Stimulated activated CD4-positive, alpha-beta T cell treated with anti-CD3 and anti-CD28 coated beads, Interleukin-4, amount 100 ng/mL, for 1 hour (primary cell): ENCODE measurements around the gene STIM2.

Experiments used
- DNase-seq: peaks from one replicate; pipeline ENCODE4 v3.0.0-alpha.2; 2020

Gene STIM2

GRCh38 chr4:26837993-26838842, 22.4 kb upstream of the STIM2 start:
- DNase-seq = no peak

GRCh38 chr4:26839016-26839415, 21.6 kb upstream of the STIM2 start:
- no peak for DNase-seq

- no peak for DNase-seq
Observed at GRCh38 chr4:26839534-26839951, 21.1 kb upstream of the STIM2 start.

GRCh38 chr4:26840786-26841185, 19.9 kb upstream of the STIM2 start:
- no peak for DNase-seq

- no peak for DNase-seq
Observed at GRCh38 chr4:26842911-26843310, 17.7 kb upstream of the STIM2 start.

GRCh38 chr4:26850528-26850927, 10.1 kb upstream of the STIM2 start:
- no peak for DNase-seq

GRCh38 chr4:26851129-26851528, 9.5 kb upstream of the STIM2 start:
- no peak for DNase-seq

- DNase-seq = no peak
Observed at GRCh38 chr4:26854701-26855100, 5.9 kb upstream of the STIM2 start.

- DNase-seq = no peak
Observed at GRCh38 chr4:26856906-26857277, 3.7 kb upstream of the STIM2 start.

GRCh38 chr4:26857278-26858034, 3.2 kb upstream of the STIM2 start:
- peak; percentile 93 for DNase-seq

- no peak for DNase-seq
Observed at GRCh38 chr4:26858035-26858918, 2.4 kb upstream of the STIM2 start.

- DNase-seq = no peak
Observed at GRCh38 chr4:26858947-26859401, 1.7 kb upstream of the STIM2 start.

- DNase-seq = no peak
Observed at GRCh38 chr4:26859762-26860156, 882 bp upstream of the STIM2 start.

GRCh38 chr4:26860922-26861433, 337 bp downstream of the STIM2 start:
- peak; percentile 56 for DNase-seq

GRCh38 chr4:26861434-26862186, 969 bp downstream of the STIM2 start:
- DNase-seq = peak; percentile 75

- DNase-seq = no peak
Observed at GRCh38 chr4:26862381-26862915, 1.8 kb downstream of the STIM2 start.

GRCh38 chr4:26863512-26863911, 2.9 kb downstream of the STIM2 start:
- DNase-seq = no peak

GRCh38 chr4:26864899-26865298, 4.3 kb downstream of the STIM2 start:
- DNase-seq = no peak

- DNase-seq = no peak
Observed at GRCh38 chr4:26866203-26866602, 5.6 kb downstream of the STIM2 start.

GRCh38 chr4:26866781-26867180, 6.1 kb downstream of the STIM2 start:
- no peak for DNase-seq

- no peak for DNase-seq
Observed at GRCh38 chr4:26867914-26868684, 7.5 kb downstream of the STIM2 start.
